GM19467 (cell line): Measurements from ENCODE around the gene STYXL1.

Source experiments
- ATAC-seq: cut with Tn5 transposase; IDR thresholded peaks from one replicate; pipeline ENCODE4 v1.9.1; 2021; ENCODE audit warnings: mild to moderate bottlenecking, moderate library complexity; ENCODE audit not compliant: unreplicated experiment

Gene STYXL1

DNA sequence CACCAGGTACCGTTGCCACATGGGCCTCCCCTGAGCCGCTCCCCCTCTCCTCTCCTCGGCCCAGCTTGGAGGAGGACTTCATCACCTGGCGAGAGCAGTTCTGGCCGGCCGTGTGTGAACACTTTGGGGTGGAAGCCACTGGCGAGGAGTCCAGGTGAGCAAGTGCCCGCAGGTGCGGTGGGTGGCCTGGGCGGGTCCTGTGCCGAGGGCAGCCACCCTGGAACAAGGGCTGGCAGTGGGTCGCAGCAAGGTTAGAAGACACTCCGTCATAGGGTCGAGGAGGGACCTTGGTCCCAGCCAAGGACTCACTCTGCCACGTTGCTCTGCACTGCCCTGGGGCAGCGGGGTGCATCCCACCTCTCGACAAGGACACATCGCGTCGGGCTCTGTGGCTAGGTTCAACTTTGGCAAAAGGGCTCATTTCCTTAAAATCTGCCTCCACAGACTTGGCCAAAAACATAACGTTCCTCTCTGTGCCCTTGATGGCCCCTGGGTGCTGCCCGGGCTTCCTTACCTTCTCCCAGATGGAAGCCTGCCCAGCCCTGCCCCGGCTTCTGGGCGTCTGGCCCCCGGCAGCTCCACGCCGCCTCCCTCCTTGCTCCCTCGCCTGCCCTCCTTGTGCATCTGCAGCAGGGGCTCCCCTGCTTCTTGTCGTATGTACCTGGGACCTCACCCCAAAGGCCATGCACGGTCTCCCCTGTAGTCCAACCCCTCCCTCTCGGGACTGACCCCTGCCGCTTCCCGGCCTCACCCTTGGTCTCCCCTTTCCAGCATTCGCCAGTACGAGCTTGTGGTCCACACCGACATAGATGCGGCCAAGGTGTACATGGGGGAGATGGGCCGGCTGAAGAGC, 66.1 kb downstream of the STYXL1 start:
- no peak for ATAC-seq

DNA sequence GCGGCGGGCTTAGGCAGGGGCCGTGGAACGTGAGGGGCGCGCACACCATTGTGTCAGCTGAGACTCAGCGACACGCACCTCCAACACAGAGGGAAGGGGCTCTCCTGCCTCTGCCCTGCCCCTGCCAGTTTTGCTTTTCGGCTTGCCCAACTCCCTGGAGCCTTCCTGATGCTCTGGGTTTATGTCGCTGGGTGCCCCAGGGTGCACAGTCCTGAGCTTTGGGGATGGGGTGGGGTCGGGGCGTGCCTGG, 66.7 kb downstream of the STYXL1 start:
- no peak for ATAC-seq

DNA sequence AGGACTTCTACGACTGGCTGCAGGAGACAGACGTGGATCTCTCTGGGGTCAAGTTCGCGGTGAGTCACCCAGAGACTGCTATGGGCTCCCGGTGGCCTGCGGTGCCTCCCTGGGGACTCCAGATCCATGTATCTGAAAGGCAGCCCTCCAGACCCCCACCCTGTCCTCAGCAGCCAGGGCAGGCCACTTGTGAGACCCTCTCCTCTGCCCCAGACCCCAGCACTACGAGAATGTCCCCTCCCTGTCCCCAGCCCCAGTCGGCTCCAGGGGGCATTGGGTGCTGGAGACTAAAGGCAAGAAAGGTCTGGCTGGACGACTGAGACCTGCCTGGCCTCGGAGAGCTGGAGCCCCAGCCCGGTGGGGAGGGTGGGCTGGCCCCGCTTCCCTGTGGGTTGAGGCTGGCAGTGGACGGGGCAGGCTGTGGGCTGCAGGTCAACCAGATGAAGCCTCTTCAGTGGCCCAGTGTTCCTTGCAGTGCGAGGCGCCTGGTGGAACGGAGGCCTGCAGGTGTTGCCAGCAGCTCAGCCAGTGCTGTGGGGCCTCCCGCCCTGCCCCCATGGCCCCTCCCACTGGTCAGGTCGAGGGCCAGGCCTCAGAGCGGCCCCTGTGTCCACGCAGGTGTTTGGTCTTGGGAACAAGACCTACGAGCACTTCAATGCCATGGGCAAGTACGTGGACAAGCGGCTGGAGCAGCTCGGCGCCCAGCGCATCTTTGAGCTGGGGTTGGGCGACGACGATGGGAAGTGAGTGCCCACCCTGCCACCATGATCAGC, 67.2 kb downstream of the STYXL1 start:
- no peak for ATAC-seq

DNA sequence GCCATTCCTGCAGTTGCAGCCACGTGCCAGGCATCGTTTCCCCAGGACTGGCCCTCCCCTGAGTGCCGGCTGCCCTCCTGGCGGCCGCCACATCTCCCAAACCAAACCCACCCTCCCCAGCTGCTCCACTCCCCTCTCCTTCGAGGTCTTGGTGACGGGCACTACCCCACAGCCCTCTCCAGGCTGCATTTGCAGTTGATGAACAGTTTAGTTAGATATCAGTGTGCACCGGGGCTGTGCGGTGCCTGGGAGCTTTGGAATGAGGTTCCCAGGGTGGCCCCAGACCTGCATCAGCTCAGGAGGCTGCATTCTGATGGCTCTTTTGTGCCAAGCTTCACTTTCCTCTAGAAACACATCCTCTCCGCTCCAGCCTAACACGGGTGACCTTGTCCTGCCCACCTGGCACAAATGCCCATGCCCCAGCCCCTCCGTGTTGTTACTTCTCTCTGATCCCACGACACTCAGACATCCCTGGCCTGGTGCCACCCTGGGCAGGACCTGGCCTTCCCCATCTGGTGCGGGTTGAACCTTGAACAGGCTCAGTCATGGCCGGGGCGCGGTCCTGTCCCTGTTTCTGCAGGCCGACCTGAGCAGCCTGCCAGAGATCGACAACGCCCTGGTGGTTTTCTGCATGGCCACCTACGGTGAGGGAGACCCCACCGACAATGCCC, 67.9 kb downstream of the STYXL1 start:
- no peak for ATAC-seq

DNA sequence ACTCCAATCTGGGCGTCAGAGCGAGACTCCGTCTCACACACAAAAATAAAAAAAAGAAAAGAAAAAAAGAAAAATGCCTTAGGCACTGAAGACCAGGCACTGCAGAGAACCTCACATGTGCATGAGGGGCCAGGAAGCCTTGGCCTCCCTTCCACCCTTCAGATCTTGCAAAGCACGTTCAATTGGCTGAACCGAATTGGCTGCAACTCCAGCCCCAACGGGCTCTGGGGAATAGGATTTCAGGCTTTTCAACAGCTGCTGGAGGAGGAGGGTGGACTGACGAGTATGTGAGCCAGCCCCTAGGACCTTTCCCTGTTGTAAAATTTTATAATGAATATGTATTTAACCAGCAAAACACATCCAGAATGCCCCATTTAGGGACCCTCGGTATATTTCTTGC, 70.1 kb downstream of the STYXL1 start:
- ATAC-seq = no peak

DNA sequence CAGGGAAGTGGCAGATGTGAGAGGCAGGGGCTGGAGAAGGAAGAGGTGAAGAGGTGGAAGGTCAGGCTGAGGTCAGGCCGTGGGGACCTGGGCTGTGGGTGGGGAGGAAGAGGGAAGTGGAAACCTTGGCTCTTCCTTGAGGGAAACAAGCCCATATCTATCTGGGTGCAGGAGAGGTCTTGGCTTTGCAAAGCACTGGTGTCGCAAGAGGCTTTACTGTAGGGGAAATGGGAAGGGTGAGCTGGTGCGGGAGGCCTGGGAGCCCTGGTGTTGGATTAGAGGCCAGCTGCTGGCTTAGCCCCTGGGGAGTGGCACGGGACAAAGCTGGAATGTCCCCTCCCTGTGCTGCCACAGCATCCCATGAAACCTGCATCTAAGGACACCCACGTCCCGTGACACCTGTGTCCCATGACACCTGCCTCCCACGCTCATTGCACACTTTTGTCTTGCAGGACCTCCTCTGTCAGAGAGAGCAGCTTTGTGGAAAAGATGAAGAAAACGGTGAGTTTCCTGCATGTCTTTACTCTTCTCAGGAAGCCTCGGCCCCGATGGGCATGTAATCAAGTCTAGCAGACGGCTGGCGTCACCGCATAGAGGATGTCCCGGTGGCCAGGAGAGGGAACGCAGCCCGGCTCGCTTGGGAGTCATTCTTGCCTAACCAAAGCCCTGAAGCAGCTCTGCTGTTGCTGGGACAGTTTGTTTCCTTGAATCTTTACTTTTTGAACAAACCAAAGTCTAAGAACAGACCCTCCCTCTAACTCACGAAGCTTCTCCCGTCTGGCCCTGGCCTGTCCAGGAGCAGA, 75.6 kb downstream of the STYXL1 start:
- ATAC-seq = no peak

DNA sequence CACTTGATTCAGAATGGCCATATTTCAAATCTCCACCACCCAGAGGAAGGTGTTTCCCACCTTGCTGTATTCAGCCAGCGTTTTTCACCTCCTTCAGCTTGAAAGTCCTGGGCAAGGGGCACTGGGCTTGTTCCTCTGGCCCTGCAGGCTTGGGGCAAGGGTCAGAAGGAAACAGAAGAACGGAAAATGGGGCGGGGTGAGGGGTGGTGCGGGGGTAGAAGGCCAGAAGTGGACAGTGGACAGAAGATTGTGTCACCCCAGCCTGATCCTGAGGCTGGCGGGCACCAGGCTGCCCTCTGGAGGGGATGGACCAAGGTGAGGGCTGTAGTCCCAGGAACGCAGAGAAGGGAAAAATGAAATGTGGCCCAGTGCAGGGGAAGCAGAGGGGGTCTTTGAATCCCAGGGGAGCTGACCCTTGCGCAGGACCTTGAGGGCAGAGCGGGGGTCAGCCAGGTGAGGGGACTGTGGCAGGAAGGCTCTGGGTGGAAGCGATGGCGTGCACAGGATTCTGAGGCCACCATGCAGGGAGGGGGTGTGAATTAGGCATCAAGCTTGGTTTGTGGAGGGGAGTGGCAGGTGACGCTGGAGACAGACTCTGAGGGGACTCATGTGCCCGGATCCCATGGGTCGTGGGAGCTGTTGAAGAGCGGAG, 76.4 kb downstream of the STYXL1 start:
- ATAC-seq = no peak

DNA sequence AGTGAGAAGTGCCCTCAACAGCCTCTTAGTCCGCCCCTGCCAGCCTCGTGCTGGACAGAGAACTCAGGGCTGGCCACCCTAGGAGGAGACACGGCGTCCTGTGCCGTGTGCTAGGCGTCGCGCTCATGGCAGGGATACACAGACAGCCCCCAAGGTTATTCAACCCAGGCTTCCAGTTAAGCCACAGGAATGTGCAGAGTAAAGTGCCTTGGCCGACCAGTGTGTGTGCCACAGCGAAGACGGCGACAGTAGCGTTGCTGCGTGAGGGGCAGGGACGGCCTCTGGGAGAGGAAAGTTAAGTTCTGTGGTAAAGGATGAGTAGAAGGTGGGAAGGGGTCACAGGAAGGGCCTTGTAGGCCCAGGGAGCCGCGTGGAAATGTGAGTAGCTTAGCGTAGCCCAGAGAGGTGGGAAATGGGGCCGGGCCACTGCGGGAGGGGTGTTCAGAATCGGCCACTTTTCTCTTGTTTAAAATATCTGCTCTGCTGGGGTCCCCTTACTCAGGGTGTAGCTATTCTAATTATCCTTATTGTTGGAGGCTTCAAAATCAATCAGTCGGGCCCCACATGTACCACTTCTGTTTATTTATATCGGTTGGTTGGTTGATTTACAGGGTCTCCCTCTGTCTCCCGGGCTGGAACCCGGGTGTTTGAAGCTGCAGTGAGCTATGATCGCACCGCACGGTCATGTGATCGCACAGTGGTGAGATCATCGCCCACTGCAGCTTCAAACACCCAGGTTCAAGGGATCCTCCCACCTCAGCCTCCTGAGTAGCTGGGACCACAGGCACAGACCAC, 77.9 kb downstream of the STYXL1 start:
- ATAC-seq = no peak

DNA sequence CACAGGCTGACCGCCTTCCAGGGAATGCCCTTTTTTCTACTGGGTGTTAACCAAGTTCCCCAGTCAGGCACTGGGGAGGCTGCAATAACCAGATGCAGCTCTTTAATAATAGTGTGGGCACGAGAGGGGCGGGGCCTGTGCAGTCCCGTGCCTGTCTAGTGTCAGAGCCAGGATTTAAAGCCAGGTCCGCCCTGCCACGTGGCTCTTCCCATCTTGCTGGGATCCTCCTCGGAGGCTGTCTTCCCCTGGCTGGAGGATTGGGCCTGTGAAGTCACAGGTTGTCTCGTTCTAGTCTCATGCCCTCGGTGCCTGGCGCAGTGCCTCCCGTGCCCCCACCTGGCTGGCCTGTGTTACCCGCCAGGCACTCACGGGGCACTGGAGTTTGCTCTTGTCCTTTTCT, 78.6 kb downstream of the STYXL1 start:
- ATAC-seq = no peak

DNA sequence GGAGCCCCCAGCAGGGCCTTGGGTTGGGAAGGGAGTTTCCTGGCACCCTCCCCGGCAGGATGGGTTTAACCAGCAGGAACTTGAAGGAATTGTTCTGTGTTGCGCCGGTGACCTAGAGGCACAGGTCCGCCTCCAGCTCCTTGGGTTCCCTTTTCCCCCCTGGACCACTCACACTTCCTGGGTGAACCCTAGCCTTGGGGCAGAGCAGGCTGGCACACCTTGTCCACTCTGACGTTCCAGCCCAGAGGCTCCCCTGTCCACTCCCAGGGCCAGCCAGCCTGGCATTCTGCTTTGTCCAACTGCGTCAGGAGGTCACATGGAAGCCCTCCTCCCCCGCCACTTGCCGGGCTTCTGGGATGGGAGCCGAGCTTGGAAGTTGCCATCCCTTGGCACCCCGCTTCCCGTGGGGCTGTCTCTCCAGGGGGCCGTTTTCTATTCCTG, 79.2 kb downstream of the STYXL1 start:
- no peak for ATAC-seq

DNA sequence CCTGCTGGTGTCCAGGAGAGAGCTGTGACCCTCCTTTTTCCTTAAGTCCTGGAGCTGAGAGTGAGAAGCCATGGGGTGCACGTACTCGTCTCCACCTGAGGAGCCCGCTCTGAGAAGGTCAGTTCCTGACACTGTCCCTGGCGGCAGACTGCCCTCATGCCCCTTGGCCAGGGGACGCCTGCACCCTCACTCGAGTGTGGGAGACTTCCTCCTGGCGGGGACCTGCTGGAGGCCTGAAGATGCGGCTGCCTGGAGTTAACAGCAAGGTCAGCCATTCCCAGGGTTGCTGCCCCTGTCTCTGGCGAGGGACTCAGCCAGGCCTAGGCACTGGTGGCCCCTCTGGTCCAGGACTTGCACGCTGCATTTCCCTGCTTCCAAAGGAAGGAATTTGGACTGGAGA, 79.8 kb downstream of the STYXL1 start:
- ATAC-seq = no peak

DNA sequence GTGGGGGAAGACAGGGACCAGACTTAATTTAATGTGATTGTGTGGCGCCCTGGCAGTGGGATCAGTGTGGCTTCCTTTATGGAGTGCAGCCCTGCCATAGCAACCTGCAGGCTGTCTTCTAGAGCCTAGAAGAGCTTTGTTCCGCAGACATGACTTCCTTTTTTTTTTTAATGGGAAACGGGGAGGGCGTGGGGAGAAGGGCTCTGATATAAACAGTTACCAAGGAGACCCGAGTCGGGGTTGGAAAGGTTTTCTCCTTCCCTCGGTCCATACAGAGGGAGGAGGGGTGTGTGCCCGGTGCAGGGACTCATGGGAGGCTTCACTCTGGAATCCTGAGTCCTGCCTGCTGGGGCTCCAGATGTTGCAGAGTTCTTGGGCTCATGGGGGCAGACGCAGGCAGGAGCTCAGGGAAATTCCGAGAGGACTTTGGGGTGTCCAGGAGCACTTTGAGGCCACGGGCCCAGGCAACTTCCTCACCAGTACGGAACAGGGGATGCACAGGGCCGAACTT, 80.3 kb downstream of the STYXL1 start:
- no peak for ATAC-seq

DNA sequence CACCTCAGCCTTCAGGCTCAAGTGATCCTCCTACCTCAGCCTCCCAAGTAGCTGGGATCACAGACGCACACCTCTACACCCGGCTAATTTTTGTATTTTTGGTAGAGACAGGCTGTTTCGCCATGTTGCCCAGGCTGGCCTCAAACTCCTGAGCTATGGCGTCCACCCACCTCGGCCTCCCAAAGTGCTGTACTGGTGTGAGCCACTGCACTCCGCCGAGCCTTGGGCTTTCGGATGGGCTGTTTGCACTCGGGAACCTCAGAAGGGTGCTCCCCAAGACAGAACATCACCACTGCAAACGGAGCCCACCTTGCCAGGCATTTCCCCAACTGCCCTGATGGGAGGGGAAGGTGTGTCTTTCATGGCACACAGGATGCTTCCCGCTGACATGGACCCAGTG, 80.7 kb downstream of the STYXL1 start:
- ATAC-seq = no peak

DNA sequence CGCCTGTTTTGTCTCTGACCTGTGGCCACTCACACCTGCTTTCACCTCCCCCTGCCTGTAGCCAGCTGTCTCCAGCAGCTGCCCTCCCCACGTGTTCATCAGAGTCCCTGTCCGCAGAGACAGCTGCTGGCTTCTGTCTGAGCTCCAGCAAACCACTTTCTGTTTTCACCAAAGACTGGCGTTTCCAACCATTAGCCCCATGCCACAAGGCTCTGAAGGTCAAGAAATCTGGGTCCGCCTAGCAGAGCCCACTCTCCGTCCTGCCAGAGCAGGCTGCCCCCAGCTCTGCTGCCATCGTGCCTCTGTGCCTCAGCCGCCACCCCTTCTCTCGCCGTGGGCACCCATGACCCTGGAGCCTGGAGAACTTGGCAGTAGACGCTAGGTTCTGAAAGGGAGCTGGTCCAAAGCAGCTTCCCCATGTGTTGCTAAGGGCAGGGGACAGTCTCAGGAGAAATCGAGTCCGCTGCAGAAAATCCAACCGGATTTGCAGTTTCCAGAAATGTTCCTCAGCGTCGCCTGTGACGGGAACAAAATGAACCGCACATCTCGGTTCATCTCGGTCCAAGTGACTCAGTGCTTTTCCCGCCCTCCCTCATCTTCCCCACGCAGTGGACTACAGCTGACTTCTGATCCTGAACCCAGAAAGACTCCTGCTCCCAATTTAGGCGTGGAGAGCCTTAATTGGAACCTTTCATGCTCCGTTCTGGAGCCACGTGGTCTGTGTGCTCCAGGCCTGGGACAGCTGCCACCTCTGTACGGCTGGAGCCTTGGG, 81.4 kb downstream of the STYXL1 start:
- no peak for ATAC-seq

DNA sequence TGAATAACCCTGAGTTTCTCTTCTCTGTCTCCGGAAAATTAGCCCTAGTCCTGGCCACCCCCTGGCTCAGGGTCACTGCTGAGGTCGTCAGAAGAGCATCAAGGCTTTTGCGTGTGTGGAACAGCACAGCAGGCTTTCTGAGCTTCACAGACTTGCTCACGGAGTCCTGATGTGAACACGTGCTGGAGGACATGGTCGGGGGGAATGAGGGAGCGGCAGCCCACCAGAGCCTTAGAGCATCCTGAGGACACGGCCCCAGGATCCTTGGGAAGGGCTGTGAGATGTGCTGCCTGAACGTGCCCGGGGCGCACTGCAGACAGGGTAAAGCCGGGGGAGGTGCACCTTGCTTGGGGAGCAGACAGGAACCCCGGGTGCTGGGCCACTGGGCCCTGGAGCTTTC, 82.2 kb downstream of the STYXL1 start:
- ATAC-seq = no peak

DNA sequence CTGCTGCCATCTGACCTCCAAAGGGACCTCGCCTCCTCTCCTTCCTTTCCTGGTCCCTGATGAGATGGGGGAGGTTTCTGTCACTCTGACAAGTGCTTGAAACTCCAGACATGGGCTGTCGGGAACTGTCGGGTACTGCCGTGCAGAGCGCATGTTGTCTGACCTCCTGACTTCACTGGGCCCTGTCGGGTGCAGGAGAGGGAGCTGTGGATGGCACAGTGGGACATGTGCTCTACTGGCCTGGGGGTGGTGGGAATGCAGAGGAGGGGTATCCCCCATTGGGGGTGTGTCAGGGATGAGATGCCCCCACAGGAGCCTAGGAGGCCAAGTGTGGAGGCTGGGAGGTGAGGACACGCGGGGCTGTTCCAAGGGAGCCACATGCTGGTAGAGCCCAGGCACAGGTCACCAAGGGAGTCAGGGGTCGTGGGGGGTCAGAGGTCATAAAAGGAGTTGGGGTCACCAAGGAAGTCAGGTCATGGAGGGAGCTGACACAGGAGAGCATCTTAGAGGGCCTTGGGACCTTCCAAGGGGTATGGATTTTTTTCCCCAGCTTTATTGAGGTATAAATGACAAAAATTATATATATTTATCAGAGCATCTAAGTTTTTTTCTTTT, 84.3 kb downstream of the STYXL1 start:
- ATAC-seq = no peak

DNA sequence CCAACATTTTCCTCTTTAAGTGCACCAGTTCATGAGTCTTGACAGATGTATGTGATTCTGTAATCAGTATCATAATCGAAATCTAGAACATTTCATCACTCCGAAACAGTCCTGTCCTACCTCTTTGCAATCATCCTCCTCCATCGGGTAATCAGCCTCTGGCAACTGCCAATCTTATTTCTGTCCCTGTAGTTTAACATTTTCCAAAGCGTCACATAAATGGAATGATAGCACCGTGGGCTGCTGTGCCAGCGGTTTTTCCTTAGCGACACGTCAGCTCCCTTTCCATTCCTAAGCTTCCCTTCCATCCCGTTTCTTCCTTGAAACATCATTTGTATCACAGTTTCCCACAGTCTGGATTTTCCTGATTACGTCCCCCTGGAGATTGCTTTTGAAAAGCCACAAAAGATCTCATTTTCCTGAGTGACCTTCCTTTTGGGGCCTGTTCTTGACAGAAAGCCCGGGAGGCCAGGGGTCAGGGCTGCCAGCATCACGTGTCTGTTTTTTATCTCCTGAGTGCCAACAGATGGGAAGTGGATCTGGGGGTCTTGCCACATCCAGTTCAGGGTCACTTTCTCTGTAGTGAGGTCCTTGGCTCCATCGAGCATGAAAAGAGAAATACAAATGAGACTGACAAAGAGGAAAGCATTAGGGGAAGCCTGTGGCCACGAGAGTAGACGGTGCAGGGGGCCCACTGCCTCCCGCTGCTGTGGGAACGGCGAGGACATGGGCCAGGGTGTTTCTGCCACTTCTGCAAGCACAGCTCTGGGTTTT, 85.0 kb downstream of the STYXL1 start:
- ATAC-seq = no peak

DNA sequence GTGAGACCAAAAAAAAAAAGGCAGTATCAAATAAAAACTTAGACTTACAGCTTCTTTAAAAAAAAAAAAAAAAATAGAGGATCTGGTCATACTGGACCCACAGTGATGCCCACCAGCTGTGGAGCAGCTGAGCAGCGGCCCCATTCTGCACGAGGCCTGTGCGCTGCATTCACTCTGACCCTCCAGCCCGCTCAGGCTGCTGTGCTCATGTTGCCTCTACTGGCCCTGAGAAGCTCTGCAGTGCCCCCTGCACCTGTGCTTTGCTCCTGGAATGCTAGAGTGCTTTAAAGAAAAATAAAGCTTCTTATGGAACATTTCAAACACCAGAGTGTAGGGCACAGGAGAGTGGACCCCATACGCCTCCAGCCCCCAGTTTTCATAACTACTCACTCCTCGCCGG, 86.6 kb downstream of the STYXL1 start:
- no peak for ATAC-seq
